Right atrium auricular region (tissue), 2 donors: ENCODE data around the gene ZNF45. TPM values are rescaled to one million over a fixed set of nuclear protein-coding genes. Genes with fewer than 3 reads are reported as not detected.

ENCODE experiments used
- DNase-seq: peaks from one replicate; pipeline ENCODE4 v3.0.0-alpha.2; 2019; ENCODE audit warnings: low spot score
- H3K27ac ChIP-seq, 2 donors: fragments of 200-600 bp; sonication (generic); 1 replicate in 1 of 2; 2 replicates in 1 of 2; pipeline ENCODE4 v1.5.1; 2016 to 2019
- H3K27me3 ChIP-seq, 2 donors: fragments of 200-600 bp; sonication (generic); one replicate each; pipeline versions ENCODE4 v1.5.1 to v1.6.0; 2017 to 2019
- H3K36me3 ChIP-seq: fragments of 200-600 bp; sonication (generic); one replicate; pipeline ENCODE4 v1.5.1; 2016
- H3K4me1 ChIP-seq, 2 donors: fragments of 200-600 bp; sonication (generic); one replicate each; pipeline versions ENCODE4 v1.5.1 to v1.6.0; 2017 to 2019
- H3K4me3 ChIP-seq, 2 donors: fragments of 200-600 bp; sonication (generic); 1 replicate in 1 of 2; 2 replicates in 1 of 2; pipeline ENCODE4 v1.5.1; 2017 to 2019; ENCODE audit warnings: mild to moderate bottlenecking in 1 of 2, moderate library complexity in 1 of 2
- H3K9me3 ChIP-seq, 2 donors: fragments of 200-600 bp; sonication (generic); one replicate each; pipeline ENCODE4 v1.5.1; 2019
- CTCF ChIP-seq, 2 donors: fragments of 200-600 bp; sonication (generic); IDR thresholded peaks; one replicate each; pipeline ENCODE4 v1.5.1; 2019; ENCODE audit warnings: antibody characterized with exemption in 2 of 2
- total RNA-seq, 2 donors: library from RNA; depleted of rRNA; stranded (reverse); fragments of >200 nt; gene quantifications; one replicate each; pipeline ENCODE4 v1.1.0, GENCODE V29; 2016

ZNF45 gene
- total RNA-seq = 1 to 10 TPM; 5.8 to 7.2 TPM

- H3K4me3 ChIP-seq = peak within 1 kb of the TSS; percentile 61 to 63
Observed at GRCh38 chr19:43934985-43935708, at the start of gene ZNF45. Gene ZNF45 (minus strand): TSS chr19:43935282. CDS start chr19:43922185, 13,097 bp downstream.

GRCh38 chr19:43984687-43985000, 49.6 kb upstream of the ZNF45 start:
- no peaks in the 10 kb centered on the region for H3K27me3 ChIP-seq
- peaks cover 0 to 11% of the 10 kb centered on the region in 2 donors for H3K9me3 ChIP-seq
- DNase-seq = no peak
- peaks cover 14% of the 10 kb centered on the region for H3K36me3 ChIP-seq
- peaks cover 0 to 7% of the 10 kb centered on the region in 2 donors for H3K4me1 ChIP-seq
- no peak for TF ChIP-seq CTCF (IDR thresholded peaks at IDR 0.05)
- peak overlapping the region; percentile 80 to 85 for H3K27ac ChIP-seq
- peak overlapping the region; percentile 64 to 73 for H3K4me3 ChIP-seq

More at GRCh38 chr19:43934985-43935708, at the start of gene ZNF45:
- peaks cover 0 to 6% of the 10 kb centered on the region in 2 donors for H3K9me3 ChIP-seq
- H3K27me3 ChIP-seq = no peaks in the 10 kb centered on the region
- peak within 1 kb of the TSS; percentile 76 to 80 for H3K27ac ChIP-seq
- H3K4me1 ChIP-seq = peaks cover 0 to 24% of the 10 kb centered on the region in 2 donors
- TF ChIP-seq CTCF (IDR thresholded peaks at IDR 0.05) = no peak
- DNase-seq = peak; percentile 87
- peaks cover 28% of the 10 kb centered on the region for H3K36me3 ChIP-seq

GRCh38 chr19:43983912-43984686, 49.0 kb upstream of the ZNF45 start, which contains the start of gene ZNF155:
Gene ZNF155 (plus strand): TSS chr19:43984188. CDS start chr19:43988544, 4,356 bp downstream.
- TF ChIP-seq CTCF (IDR thresholded peaks at IDR 0.05) = no peak
- peaks cover 9% of the 10 kb centered on the region for H3K36me3 ChIP-seq
- H3K4me3 ChIP-seq = peak within 1 kb of the TSS; percentile 64 to 73
- peak within 1 kb of the TSS; percentile 80 to 85 for H3K27ac ChIP-seq
- peaks cover 0 to 16% of the 10 kb centered on the region in 2 donors for H3K9me3 ChIP-seq
- peak; percentile 97 for DNase-seq
- no peaks in the 10 kb centered on the region for H3K27me3 ChIP-seq
- H3K4me1 ChIP-seq = peaks cover 0 to 7% of the 10 kb centered on the region in 2 donors

GRCh38 chr19:43983544-43983911, 48.4 kb upstream of the ZNF45 start:
- H3K27me3 ChIP-seq = no peaks in the 10 kb centered on the region
- H3K9me3 ChIP-seq = peaks cover 0 to 16% of the 10 kb centered on the region in 2 donors
- peaks cover 0 to 7% of the 10 kb centered on the region in 2 donors for H3K4me1 ChIP-seq
- peak overlapping the region; percentile 80 to 85 for H3K27ac ChIP-seq
- H3K4me3 ChIP-seq = peak overlapping the region; percentile 64 to 73
- H3K36me3 ChIP-seq = peaks cover 3% of the 10 kb centered on the region
- DNase-seq = no peak
- TF ChIP-seq CTCF (IDR thresholded peaks at IDR 0.05) = no peak

- DNase-seq = no peak
- TF ChIP-seq CTCF (IDR thresholded peaks at IDR 0.05) = no peak
- Histone ChIP-seq H3K27ac (no peak overlapping the region), H3K36me3 (no peaks in the 10 kb centered on the region), H3K4me3 (no peak overlapping the region), H3K4me1 (no peaks in the 10 kb centered on the region), H3K27me3 (no peaks in the 10 kb centered on the region), H3K9me3 (peaks cover 6 to 82% of the 10 kb centered on the region in 2 donors)
Observed at GRCh38 chr19:43976732-43977131, 41.6 kb upstream of the ZNF45 start.
